Measurements from ENCODE around the gene ZDHHC24. TPM values are rescaled to one million over a fixed set of nuclear protein-coding genes. Genes with fewer than 3 reads are reported as not detected.
A peak's percentile ranks its signal among the peaks of the same experiment; 100 is the strongest.

The ZDHHC24 gene
- total RNA-seq: 10 to 100 TPM; 20.3 to 25.9 (median 22.3) TPM

DNA sequence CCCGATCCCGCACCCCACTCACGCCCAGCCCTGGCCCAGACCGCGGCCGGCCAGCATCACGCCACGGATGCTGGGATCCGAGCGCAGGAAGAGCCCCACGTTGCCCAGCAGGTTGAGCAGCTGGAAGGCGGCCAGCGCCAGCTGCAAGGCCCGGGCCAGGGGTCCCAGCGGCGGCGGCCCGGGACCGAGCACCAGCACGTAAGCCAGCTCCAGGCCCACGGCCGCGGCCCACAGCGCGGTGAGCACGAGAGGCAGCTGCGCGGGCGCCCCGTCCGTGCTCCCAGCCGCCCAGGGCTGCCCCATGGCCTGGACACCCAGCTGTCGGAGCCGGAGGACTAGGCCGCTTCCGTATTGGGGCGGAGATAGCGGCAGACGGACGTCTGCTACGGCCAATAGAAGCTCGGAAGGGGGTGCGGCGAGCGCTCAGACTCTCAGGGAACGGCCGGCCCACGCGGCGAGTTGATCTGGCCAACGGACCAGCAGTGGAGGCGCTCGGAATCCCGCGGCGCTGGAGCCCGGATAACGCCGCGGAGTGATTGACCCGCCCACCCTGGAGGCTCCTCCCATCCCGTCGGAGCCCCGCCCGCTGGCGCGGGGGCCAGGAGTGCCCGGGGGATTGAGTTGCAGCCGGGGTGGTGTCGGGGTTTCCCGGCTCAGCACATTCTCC lies at the start of gene ZDHHC24:
Gene ZDHHC24, minus strand, starts transcription at position 348 of the 667 bp plus-strand sequence. Its CDS starts 45 bp downstream, at position 303.
- 0 to 2% methylated on average over 15 to 21 of the region's 71 CpGs for WGBS, 2 donors
- Histone ChIP-seq H3K9me3 (no peaks in the 10 kb centered on the region), H3K4me3 (replicated peaks in 1 of 3) (peak within 1 kb of the TSS; percentile 80 to 94 (median 82)), H3K4me1 (peaks cover 15 to 16% of the 10 kb centered on the region in 2 donors), H3K36me3 (peaks cover 0 to 4% of the 10 kb centered on the region in 2 donors), H3K27me3 (no peaks in the 10 kb centered on the region), H3K27ac (peak within 1 kb of the TSS in 1 of 3 donors; percentile 58)
- TF ChIP-seq CTCF (IDR thresholded peaks at IDR 0.05): no peak
- peak in 1 of 2 donors; percentile 71 for TF ChIP-seq POLR2A (IDR thresholded peaks at IDR 0.05)
- intact Hi-C loops (cut with DNase I): no loop called here
- DNase-seq: peak; percentile 98

DNA sequence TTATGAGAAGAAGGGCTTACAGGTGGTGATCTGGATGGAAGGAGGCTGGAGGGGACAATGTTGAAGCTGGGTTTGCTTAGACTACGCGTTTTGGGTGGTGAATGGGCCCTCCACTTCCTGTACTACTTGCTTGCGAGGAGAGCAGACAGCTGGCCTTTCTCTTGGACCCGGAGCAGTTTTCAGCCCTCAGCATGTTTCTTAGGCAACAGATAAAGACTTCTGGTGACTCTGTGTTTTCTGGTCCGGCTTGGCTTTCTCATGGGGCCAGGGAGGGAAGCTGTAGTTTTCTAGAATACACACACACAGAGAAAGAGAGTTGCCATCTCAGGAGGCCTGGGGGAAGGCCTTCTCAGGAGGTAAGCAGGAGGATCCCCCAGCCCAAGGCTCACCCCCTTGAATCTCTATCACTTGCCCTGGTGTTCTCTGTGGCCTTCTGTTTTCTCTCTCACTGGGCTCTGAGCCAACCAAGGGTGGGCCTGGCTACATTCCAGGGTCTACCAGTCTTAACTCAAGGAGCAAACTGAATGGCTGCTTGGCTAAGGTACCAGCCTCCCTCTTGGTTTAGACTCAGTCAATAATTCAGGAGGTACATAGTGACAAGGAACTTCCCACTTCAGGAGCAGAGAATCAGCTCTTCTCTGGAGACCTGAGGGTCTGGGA lies 49.5 kb upstream of the ZDHHC24 start:
- Histone ChIP-seq H3K27ac (no peak overlapping the region), H3K27me3 (no peaks in the 10 kb centered on the region), H3K9me3 (no peaks in the 10 kb centered on the region), H3K36me3 (no peaks in the 10 kb centered on the region), H3K4me3 (replicated peaks in 1 of 3) (no peak overlapping the region), H3K4me1 (peaks cover 25 to 32% of the 10 kb centered on the region in 2 donors)
- DNase-seq: peak; percentile 77 to 79
- WGBS, 2 donors: 54 to 59% methylated on average over 5 of the region's 5 CpGs
- intact Hi-C loops (cut with DNase I): no loop called here
- TF ChIP-seq CTCF (IDR thresholded peaks at IDR 0.05) (no peak), POLR2A (IDR thresholded peaks at IDR 0.05) (no peak)

- Histone ChIP-seq H3K9me3 (no peaks in the 10 kb centered on the region), H3K27ac (peak overlapping the region in 2 of 3 donors; percentile 55 to 72), H3K36me3 (no peaks in the 10 kb centered on the region), H3K4me1 (peaks cover 25 to 32% of the 10 kb centered on the region in 2 donors), H3K27me3 (no peaks in the 10 kb centered on the region), H3K4me3 (replicated peaks in 1 of 3) (peak overlapping the region in 1 of 3 donors; percentile 56)
- no peak for DNase-seq
- TF ChIP-seq POLR2A (IDR thresholded peaks at IDR 0.05): no peak
- TF ChIP-seq CTCF (IDR thresholded peaks at IDR 0.05): no peak
- WGBS, 2 donors: 64 to 72% methylated on average over 7 of the region's 7 CpGs
- intact Hi-C loops (cut with DNase I): no loop called here
Observed at GRCh38 chr11:66593650-66594049, 47.8 kb upstream of the ZDHHC24 start.

DNA sequence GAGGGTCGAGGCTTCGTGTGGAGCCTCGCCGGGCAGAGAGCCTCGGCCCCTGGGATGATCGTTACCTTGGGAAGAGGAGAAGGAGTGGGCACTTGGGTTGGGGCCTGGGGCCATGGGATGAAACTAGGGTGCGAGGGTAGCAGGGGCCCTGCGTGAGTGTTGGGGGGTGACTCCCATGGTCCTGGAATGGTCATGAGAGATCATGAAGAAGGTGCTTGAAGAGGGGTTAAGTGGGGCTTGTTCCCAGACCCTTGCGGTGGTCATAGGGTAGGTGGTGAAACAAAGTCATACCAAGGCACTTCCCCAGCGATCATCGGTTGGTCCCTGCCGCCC lies 47.4 kb upstream of the ZDHHC24 start:
- Histone ChIP-seq H3K4me1 (peaks cover 25 to 32% of the 10 kb centered on the region in 2 donors), H3K27me3 (no peaks in the 10 kb centered on the region), H3K27ac (peak overlapping the region; percentile 55 to 72 (median 66)), H3K36me3 (no peaks in the 10 kb centered on the region), H3K9me3 (no peaks in the 10 kb centered on the region), H3K4me3 (replicated peaks in 1 of 3) (peak overlapping the region; percentile 35 to 66 (median 56))
- intact Hi-C loops (cut with DNase I): no loop called here
- no peak for TF ChIP-seq CTCF (IDR thresholded peaks at IDR 0.05)
- TF ChIP-seq POLR2A (IDR thresholded peaks at IDR 0.05): no peak
- DNase-seq: no peak
- WGBS, 2 donors: 18 to 22% methylated on average over 6 to 12 of the region's 12 CpGs
